GM12873 (cell line): ENCODE results near the gene KRTAP29-1.
A peak's percentile ranks its signal among the peaks of the same experiment; 100 is the strongest.

Experiments used
- CTCF ChIP-seq: IDR thresholded peaks from 2 replicates; pipeline ENCODE4 v1.5.1; 2012; ENCODE audit warnings: low read depth, mild to moderate bottlenecking, moderate library complexity, low read length, control low read depth; ENCODE audit not compliant: insufficient read depth; ENCODE audit errors: missing control alignments

Gene KRTAP29-1

DNA sequence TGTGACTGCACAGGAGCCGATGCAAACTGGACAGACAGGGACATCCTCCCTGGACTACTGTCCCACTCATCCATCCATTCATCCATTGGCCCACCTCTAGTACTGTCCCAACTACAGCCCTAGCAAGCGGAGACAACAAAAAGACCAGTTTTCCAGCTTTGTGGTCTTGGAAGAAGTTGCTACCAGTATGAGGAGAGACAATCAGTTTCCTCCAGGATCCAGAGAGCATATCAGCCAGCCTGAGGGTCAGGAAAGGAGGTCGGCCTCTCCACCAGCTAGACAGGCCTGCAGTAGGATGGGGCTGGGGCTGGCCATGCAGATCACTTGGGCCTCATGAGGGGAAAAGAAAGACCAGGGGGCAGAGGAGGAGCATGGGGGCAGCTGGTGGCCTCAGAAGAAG lies 31.2 kb upstream of the KRTAP29-1 start:
- no peak for TF ChIP-seq CTCF

DNA sequence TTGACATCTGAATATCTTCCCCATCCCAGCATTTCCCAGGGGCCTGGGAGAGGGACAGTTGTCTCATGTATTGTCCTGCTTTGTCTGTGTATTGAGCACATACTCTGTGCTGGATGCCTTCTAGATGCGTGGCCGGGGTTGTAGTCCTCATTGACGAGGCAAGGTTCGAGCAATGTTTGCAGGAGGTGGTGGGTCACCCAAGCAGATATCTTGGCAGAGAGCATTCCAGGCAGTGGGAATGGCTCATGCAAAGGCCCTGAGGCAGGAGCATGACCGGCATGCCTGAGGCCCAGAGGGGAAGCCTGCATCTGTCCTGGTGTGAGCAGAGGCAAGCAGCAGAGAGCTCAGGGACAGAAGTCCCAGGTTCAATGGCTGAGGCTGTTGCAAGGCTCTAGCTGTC lies 30.4 kb upstream of the KRTAP29-1 start:
- TF ChIP-seq CTCF, result no peak

DNA sequence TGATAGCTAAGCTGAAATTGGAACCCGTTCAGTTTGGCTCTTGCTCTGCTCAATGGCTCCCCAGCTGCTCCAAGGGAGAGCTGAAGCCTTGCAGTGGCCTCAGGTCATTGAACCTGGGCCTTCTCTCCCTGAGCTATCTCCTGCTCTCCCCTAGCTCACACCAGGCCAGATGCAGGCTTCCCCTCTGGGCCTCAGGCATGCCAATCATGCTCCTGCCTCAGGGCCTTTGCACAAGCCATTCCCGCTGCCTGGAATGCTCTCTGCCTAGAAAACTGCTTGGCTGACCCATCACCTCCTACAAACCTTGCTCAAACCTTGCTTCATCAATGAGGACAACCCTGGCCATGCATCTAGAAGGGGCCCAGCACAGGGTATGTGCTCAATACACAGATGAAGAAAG lies 29.6 kb upstream of the KRTAP29-1 start:
- no peak for TF ChIP-seq CTCF

DNA sequence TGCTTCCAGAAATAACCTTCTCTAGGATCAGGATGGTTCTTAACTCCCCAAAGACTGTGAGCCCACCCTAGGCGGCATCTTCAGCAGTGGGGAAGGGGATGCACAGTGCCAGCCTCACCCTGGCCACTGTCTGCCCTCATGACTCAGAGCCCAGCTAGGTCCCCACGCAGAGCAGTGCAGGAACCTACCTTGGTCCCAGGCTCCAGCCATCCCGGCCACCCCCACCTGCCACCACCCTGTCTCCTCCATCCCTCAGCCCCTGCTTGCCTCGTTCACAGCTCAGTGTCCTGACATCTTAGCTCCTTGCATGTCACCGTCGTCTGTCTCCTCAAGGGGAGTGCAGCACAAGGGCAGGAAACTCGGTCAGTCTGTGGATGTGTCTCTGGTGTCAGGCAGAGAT lies 29.0 kb upstream of the KRTAP29-1 start:
- no peak for TF ChIP-seq CTCF

GRCh38 chr17:41329279-41329948 lies 26.8 kb upstream of the KRTAP29-1 start:
- TF ChIP-seq CTCF, result peak; percentile 75

- TF ChIP-seq CTCF, result no peak
Measured at GRCh38 chr17:41328207-41328606, 25.6 kb upstream of the KRTAP29-1 start.

DNA sequence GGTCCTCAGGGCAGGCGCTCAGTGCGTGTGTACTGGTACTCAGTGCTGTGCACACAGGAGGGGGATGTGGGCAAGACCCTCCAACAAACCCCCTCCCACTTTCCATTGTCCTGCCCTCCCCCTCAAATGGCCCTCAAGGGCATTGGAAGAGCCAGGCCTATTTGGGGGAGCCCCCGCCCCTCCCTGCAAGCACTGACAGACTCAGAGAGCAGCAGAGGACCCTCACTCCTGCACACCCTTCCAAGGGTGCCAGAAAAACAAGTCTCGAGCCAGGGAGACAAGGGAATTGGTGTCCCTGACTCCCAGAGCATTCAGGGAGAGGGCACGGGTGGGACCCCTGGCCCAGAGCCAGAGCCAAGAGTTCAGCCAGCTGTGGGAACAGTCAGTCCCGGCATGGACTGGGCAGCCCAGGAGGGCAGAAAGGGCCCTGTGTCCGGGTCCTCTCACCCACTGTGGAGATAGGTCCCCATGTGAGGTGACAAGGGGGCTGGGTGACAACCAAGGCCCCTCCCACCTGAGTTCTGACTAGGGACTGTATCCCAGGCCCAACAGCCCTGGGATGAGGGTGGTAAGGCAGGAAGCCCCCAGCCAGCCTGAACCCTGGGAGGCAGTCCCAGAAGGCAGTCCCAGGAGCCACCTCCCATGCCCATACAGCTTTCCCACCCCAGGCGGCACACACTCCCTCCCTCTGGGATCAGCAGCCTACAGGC lies 24.9 kb upstream of the KRTAP29-1 start:
- TF ChIP-seq CTCF, result no peak
